Activated T-cell treated with anti-CD3 and anti-CD28 coated beads for 24 hours (primary cell): Measurements from ENCODE around the gene TAS2R4.
"Not testable (repeated sequence)": the region's sequence is repeated elsewhere in the genome, so short reads cannot be mapped to it uniquely, and the experiment has no call there.

Experiments
- DNase-seq: peaks from one replicate; pipeline ENCODE4 v3.0.0-alpha.2; 2020; ENCODE audit warnings: low read depth

TAS2R4 gene, protein sequence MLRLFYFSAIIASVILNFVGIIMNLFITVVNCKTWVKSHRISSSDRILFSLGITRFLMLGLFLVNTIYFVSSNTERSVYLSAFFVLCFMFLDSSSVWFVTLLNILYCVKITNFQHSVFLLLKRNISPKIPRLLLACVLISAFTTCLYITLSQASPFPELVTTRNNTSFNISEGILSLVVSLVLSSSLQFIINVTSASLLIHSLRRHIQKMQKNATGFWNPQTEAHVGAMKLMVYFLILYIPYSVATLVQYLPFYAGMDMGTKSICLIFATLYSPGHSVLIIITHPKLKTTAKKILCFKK

GRCh38 chr7:141776374-141776773, at the start of gene TAS2R4:
Gene TAS2R4, plus strand, starts transcription at chr7:141776674. Its CDS starts 1,815 bp downstream, at chr7:141778489.
- no peak for DNase-seq

GRCh38 chr7:141729020-141729419, 47.5 kb upstream of the TAS2R4 start:
- DNase-seq = no peak

- DNase-seq = no peak
Observed at GRCh38 chr7:141731476-141732149, 44.9 kb upstream of the TAS2R4 start.

- no peak for DNase-seq
Observed at GRCh38 chr7:141737118-141737835, 39.2 kb upstream of the TAS2R4 start.

DNA sequence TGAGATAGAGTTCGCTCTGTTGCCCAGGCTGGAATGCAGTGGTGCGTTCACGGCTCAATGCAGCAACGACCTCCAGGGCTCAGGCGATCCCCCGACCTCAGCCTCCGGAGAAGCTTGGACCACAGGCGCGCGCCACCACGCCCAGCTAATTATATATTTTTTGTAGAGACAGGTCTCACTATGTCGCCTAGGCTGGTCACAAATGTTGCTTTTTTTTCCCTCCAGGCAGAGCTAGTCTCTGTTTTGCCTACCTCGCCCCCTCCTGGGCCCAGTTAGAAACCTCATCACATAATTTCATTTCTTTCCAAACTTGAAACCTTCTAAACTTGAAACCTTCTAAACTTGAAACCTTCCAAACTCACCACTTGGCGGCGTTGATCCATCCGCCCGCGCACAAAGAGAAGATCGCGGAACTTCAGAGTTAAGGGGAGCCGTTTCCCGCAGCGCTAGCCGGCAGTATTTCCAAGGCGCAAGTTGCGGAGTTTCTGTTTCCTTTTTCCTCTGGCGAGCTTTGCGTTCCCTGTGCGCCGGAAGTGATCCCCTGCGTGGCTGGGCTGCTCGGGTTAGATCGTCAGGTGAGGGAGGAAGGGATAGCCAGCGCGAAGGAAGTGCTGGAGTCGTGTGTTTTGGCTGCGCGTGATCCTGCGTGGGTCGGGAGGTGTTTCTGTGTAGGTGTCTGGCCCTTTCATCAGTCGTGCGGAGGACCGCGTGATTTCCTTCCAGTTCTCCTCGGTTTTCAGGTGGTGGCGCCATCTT, 38.5 kb upstream of the TAS2R4 start, which contains the start of gene SSBP1:
SSBP1 (plus strand) TSS at position 523 of the 756 bp plus-strand sequence. CDS start 809 bp downstream, outside the sequence.
- DNase-seq = peak; percentile 89

- no peak for DNase-seq
Observed at GRCh38 chr7:141738592-141739013, 37.9 kb upstream of the TAS2R4 start.

GRCh38 chr7:141739250-141739649, 37.2 kb upstream of the TAS2R4 start:
- no peak for DNase-seq

DNA sequence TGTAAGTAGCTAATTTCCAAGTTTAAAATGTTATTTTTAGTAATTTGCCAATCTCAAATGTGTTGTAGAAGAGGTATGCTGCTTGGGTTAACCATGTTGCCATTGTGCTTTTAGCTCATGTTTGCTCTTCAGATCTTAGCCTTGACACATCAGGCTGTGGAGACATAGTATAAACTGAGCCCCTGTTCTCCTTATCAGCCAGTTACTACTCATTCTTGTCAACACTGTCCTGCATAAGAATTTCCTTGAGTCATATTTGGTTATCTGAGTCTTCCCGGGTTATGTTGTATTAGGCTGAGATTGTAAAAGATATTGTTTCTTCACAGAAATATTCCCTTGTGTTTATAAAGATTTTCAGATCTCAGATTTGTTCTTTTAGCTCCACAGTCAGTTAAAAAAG, 34.2 kb upstream of the TAS2R4 start:
- DNase-seq = no peak

- no peak for DNase-seq
Observed at GRCh38 chr7:141744131-141744530, 32.3 kb upstream of the TAS2R4 start.

- no peak for DNase-seq
Observed at GRCh38 chr7:141748396-141748795, 28.1 kb upstream of the TAS2R4 start.

DNA sequence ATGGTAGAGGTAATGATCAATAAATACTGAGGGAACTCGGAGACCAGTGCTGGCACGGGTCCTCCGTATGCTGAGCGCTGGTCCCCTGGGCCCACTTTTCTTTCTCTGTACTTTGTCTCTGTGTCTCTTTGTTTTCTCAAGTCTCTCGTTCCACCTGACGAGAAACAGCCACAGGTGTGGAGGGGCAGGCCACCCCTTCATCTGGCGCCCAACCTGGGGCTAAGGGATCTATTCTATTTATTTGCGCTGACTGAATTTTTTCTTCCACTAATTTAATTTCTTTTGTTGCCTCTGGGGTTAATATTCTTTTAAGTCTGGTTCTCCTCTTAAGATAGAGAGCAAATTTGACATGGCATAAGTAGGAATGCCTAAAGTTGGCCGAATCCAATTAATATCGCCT, 24.6 kb upstream of the TAS2R4 start:
- DNase-seq = not testable (repeated sequence)

DNA sequence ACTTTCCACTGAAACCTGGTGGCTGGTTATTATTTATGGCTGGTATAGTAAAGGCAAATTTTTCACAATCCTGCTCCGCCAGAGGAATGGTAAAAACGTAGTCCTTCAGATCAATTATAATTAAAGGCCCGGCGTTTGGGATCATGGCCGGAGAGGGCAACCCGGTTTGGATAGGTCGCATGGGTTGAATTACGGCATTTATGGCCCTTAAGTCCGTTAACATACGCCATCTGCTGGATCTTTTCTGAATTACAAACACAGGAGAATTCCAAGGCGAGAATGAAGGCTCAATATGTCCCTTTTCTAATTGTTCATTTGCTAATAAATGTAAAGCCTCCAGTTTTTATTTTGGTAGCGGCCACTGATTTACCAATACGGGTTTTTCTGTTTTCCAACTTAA, 23.8 kb upstream of the TAS2R4 start:
- no peak for DNase-seq

GRCh38 chr7:141754939-141755338, 21.5 kb upstream of the TAS2R4 start:
- no peak for DNase-seq

GRCh38 chr7:141763797-141764196, 12.7 kb upstream of the TAS2R4 start, which contains the start of gene TAS2R3:
Gene TAS2R3, plus strand, starts transcription at chr7:141764097. Its CDS starts 62 bp downstream, at chr7:141764159.
- no peak for DNase-seq

DNA sequence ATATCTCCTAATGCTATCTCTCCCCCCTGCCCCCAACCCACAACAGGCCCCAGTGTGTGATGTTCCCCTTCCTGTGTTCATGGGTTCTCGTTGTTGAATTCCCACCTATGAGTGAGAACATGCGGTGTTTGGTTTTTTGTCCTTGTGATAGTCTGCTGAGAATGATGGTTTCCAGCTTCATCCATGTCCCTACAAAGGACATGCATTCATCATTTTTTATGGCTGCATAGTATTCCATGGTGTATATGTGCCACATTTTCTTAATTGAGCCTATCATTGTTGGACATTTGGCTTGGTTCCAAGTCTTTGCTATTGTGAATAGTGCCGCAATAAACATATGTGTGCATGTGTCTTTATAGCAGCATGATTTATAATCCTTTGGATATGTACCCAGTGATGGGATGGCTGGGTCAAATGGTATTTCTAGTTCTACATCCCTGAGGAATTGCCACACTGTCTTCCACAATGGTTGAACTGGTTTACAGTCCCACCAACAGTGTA, 6.3 kb upstream of the TAS2R4 start:
- not testable (repeated sequence) for DNase-seq

- peak; percentile 7 for DNase-seq
Observed at GRCh38 chr7:141785706-141786552, 9.5 kb downstream of the TAS2R4 start.

DNA sequence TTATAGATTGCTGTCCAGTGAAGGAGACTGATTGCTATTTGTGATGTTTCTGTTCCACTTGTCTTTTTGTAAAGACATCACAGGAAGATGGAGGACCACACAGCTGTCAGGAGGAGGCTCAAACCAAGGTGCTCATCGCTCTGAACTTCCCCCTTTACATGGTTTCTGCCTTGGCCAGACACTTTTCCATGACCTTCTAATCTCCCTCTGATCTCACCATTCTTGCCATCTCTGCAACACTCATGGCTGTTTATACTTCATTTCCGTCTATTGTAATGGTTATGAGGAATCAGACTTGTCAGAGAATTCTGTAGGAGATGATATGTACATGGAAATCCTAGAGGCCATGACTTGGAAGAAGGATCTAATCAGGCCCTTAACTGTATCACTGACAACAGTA, 11.8 kb downstream of the TAS2R4 start:
- DNase-seq = no peak

- no peak for DNase-seq
Observed at GRCh38 chr7:141789917-141790316, 13.4 kb downstream of the TAS2R4 start, which contains the start of gene TAS2R5. Gene TAS2R5, plus strand, starts transcription at chr7:141790217. Its CDS starts 145 bp downstream, at chr7:141790362.

- DNase-seq = no peak
Observed at GRCh38 chr7:141792526-141792925, 16.1 kb downstream of the TAS2R4 start.

DNA sequence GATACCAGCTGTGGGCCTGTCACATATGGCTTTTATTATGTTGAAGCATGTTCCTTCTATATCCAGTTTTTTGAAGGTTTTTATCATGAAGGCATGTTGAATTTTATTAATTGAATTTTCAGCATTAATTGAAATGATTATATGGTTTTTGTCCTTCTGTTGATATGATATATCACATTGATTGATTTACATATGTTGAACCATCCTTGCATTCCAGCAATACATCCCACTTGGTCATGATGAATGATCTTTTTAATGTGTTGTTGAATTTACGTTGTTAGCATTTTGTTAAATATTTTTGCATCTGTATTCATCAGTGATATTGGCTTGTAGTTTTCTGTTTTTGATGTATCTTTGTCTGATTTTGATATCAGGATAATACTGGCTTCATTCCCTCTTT, 43.6 kb downstream of the TAS2R4 start:
- DNase-seq = no peak

DNA sequence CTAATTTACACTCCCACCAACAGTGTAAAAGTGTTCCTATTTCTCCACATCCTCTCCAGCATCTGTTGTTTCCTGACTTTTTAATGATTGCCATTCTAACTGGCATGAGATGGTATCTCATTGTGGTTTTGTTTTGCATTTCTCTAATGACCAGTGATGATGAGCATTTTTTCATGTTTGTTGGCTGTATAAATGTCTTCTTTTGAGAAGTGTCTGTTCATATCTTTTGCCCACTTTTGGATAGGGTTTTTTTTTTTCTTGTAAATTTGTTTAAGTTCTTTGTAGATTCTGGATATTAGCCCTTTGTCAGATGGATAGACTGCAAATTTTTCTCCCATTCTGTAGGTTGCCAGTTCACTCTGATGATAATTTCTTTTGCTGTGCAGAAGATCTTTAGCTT, 46.0 kb downstream of the TAS2R4 start:
- DNase-seq = not testable (repeated sequence)
